ENCODE measurements around the gene PGM2.

GRCh38 chr4:37821953-37822605 is 4.4 kb upstream of the PGM2 start:
- TF ChIP-seq CTCF (IDR thresholded peaks at IDR 0.05; ENCODE audit: low read length) (no peak), EZH2 (optimal IDR thresholded peaks at IDR 0.05; ENCODE audit: low read depth, low read length) (no peak), EZH2phosphoT487 (IDR thresholded peaks at IDR 0.05; ENCODE audit: low read length) (no peak)

All from MM.1S (cell line).